Chondrocyte (in vitro differentiated cells): Measurements from ENCODE around the gene N4BP2. TPM values are rescaled to one million over a fixed set of nuclear protein-coding genes. Genes with fewer than 3 reads are reported as not detected.

ENCODE experiments used
- DNase-seq: peaks from one replicate; pipeline ENCODE4 v3.0.0; 2021; ENCODE audit warnings: mixed read lengths, low spot score
- H3K27ac Mint-ChIP-seq: one replicate; pipeline ENCODE4 v1.8.0; 2021; ENCODE audit warnings: mild to moderate bottlenecking, moderate library complexity, mixed read lengths; ENCODE audit not compliant: unreplicated experiment
- H3K27me3 Mint-ChIP-seq: 2 replicates; pipeline ENCODE4 v1.8.0; 2021; ENCODE audit warnings: low read depth, mixed read lengths
- H3K36me3 Mint-ChIP-seq: 2 replicates; pipeline ENCODE4 v1.8.0; 2021; ENCODE audit warnings: low read depth, mixed read lengths
- H3K4me1 Mint-ChIP-seq: 2 replicates; pipeline ENCODE4 v1.8.0; 2021; ENCODE audit warnings: low read depth, mild to moderate bottlenecking, mixed read lengths
- H3K4me3 Mint-ChIP-seq: one replicate; pipeline ENCODE4 v1.8.0; 2021; ENCODE audit warnings: mild to moderate bottlenecking, moderate library complexity, mixed read lengths; ENCODE audit not compliant: unreplicated experiment
- H3K9me3 Mint-ChIP-seq: 2 replicates; pipeline ENCODE4 v1.8.0; 2021; ENCODE audit warnings: low read depth, mixed read lengths
- total RNA-seq: library from RNA; stranded (reverse); gene quantifications from 3 replicates; pipeline ENCODE4 v1.2.1, GENCODE V29; 2021
- TF ChIP-seq, protein P1 (sequence below): fragments of 200-600 bp; sonication (generic); IDR thresholded peaks from 2 replicates; pipeline ENCODE4 v1.5.0; 2021; ENCODE audit warnings: antibody characterized with exemption, mild to moderate bottlenecking, moderate library complexity

N4BP2 gene
- total RNA-seq, 1 donor from 2014 or later = 7.0 TPM

DNA sequence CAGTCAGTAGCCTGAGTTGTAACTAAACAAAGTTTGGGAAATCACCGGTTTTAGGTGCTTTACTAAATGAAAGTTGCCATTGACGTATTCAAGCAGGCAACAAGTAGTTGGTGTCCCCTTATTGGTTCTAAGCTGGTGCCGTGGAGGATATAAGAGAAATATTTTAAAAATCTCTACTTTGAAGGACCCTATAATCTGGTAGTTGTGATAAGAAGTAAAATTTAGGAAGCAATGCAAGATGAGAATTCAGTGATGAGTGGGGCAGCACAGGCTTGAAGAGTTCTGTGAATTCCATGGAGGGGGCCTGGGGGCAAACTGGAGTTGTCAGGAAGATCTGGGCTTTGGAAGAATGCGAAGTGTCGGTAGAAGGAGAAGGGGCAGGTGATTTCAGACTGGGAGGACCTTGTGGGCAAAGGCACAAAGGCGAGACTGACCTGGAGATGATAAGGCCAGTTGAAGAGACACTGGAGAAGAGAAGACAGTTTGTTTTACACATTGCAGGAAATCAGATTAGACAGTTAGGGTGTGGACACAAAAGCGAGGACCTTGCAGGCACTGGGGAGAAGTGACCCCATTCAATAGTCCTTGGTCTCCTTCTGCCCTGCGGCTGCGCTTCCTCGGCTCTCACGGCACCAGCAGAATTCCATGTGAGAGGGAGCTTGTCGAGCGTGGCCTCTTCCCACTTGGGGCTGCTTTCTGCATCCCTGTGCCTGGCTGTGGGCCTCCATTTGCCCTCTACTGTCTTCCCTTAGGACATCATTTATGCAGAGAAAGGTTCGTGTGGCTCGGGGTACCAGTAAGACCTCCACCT is 141.4 kb downstream of the N4BP2 start:
- no peak for DNase-seq
- Mint-ChIP-seq H3K9me3 (no peaks in the 10 kb centered on the region), H3K27me3 (no peaks in the 10 kb centered on the region), H3K36me3 (no peaks in the 10 kb centered on the region), H3K27ac (no peak overlapping the region), H3K4me3 (no peak overlapping the region), H3K4me1 (peaks cover 9% of the 10 kb centered on the region)
- TF ChIP-seq, protein P1, sequence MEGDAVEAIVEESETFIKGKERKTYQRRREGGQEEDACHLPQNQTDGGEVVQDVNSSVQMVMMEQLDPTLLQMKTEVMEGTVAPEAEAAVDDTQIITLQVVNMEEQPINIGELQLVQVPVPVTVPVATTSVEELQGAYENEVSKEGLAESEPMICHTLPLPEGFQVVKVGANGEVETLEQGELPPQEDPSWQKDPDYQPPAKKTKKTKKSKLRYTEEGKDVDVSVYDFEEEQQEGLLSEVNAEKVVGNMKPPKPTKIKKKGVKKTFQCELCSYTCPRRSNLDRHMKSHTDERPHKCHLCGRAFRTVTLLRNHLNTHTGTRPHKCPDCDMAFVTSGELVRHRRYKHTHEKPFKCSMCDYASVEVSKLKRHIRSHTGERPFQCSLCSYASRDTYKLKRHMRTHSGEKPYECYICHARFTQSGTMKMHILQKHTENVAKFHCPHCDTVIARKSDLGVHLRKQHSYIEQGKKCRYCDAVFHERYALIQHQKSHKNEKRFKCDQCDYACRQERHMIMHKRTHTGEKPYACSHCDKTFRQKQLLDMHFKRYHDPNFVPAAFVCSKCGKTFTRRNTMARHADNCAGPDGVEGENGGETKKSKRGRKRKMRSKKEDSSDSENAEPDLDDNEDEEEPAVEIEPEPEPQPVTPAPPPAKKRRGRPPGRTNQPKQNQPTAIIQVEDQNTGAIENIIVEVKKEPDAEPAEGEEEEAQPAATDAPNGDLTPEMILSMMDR = no peak

DNA sequence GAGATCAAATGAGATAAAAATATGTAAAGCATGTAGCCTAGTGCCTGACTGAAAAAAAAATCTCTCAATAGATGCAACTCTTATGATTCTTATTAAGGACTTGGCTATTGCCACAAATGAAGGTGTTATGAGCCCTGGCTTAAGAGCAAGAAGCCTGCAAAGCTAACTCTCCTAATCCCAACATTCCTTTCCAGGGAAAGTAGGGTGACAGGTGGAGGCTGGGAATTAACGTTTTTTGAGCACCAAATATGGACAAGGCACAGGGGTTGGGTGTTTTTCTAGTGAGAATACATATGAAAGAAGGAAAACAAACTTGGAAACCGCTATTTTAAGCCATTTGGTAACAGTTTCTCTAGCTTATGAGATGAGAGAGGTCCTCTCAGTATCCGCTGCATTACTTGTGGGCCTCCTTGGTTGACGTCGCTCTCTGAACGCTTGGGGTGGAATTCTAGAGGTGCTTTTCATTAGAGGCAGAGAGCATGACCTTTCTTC is 142.6 kb downstream of the N4BP2 start:
- DNase-seq = no peak
- Mint-ChIP-seq H3K9me3 (no peaks in the 10 kb centered on the region), H3K4me1 (peaks cover 9% of the 10 kb centered on the region), H3K36me3 (no peaks in the 10 kb centered on the region), H3K4me3 (no peak overlapping the region), H3K27ac (no peak overlapping the region), H3K27me3 (no peaks in the 10 kb centered on the region)
- TF ChIP-seq, protein P1 = no peak

DNA sequence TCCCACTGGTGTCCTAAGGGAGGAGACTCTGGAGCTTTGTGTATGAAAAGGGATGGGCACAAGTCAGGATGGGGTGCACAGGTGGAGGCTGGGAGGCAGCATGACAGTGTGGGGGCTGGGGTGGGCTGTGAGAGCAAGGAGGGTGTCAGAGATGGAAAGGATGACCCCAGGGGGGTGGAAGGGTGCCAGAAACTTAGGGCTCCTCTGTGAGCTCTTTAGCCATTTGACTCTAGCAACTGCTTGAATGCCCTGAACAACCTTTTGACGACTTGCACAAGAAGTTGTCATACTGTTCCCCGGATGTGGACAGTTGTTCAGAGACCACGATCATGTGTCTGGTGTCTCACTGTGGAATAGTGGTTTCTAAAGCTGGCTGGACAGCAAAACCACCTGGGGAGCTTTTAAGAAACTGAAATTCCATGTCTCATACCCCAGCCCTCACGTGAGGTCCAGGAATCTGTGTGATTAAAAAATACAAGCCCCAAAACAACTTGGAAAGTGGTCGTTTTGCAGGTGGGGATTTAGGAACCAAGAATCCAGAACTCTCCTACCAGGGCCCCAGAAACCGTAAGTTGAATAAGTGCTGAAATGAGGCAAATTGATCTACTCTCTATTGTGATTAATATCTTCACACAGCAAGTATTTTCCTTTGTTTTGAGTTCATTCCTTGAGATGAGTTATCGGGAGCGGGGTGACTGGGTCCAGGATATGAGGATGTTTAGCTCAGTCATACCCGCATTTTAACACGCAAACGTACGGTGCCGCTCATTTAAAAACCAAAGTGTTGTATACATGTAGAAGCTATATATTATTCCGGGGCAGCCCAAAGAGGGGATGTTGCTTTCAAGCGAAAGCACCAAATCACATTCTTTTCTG is 143.6 kb downstream of the N4BP2 start:
- H3K9me3 Mint-ChIP-seq = no peaks in the 10 kb centered on the region
- H3K27ac Mint-ChIP-seq = no peak overlapping the region
- no peak overlapping the region for H3K4me3 Mint-ChIP-seq
- DNase-seq = no peak
- H3K36me3 Mint-ChIP-seq = no peaks in the 10 kb centered on the region
- TF ChIP-seq, protein P1 = no peak
- peaks cover 2% of the 10 kb centered on the region for H3K4me1 Mint-ChIP-seq
- H3K27me3 Mint-ChIP-seq = no peaks in the 10 kb centered on the region

DNA sequence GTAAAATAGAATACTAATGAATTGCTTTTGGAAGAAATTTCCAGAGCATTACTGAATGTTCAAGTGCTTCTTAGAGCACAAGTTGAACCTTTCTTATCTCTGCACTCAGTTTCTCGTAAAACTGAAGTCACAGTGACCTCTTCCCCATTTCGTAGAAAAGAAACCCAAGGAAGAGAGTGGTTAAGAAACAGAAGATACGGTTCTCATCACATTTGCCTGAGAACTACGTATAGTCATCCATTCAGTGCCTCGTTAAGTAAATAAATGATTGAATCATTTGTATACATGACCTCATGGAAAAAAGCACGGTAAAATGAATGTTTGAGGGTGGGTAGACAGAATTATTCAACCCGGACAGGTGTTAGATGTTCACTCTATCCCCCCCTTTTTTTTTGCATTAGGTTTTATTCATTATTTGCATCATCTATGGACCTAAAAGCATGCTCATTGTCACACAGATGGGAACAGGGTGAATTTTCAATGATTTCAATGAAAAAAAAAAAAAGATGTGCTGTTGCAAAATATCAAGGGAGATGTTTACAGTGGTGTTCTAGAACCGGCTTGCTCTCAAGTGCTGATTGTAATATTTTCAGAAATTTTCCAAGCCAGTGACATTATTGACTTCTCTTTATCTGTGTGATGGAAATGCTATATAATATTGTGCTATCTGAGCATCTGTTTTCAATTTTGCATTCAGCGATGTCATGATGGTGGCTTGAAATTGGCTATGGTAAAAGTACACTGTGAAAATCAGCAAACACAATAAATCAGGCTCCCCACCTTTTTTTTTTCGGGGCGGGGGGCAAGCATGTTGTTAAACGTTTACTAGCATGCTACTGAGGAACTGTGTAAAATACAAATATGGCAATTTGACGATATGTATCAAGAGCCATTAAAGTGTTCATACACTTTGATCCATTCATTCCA is 144.5 kb downstream of the N4BP2 start:
- Mint-ChIP-seq H3K4me1 (peaks cover 5% of the 10 kb centered on the region), H3K27me3 (no peaks in the 10 kb centered on the region), H3K27ac (no peak overlapping the region), H3K9me3 (no peaks in the 10 kb centered on the region), H3K36me3 (no peaks in the 10 kb centered on the region), H3K4me3 (no peak overlapping the region)
- TF ChIP-seq, protein P1 = no peak
- DNase-seq = no peak
